NOMO-1 treated with dmso at 0.1 percent for 144 hours (cell line): Measurements from ENCODE around the gene HIGD2A.

Experiments
- DNase-seq: peaks from one replicate; lab custom pipeline; 2025; ENCODE audit not compliant: unreplicated experiment; lab: John Stamatoyannopoulos, UW

The HIGD2A gene

DNA sequence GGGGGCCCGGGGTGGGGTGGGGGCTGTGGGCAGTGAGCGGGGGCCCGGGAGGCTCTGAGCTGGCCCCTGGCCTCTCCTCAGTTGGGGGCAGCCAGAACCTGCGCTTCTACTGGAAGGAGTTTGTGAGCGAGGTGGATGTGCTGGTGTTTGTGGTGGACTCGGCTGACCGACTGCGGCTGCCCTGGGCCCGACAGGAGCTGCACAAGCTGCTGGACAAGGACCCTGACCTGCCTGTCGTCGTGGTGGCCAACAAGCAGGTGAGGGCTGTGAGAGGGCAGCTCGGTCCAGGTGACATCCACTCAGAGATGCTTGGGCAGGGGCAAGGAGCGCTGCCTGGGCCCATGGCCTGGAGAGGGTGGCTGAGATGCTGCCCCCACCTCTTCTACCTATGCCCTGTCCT is 19.8 kb upstream of the HIGD2A start:
- DNase-seq = no peak

GRCh38 chr5:176369934-176370711 is 18.4 kb upstream of the HIGD2A start:
- no peak for DNase-seq

DNA sequence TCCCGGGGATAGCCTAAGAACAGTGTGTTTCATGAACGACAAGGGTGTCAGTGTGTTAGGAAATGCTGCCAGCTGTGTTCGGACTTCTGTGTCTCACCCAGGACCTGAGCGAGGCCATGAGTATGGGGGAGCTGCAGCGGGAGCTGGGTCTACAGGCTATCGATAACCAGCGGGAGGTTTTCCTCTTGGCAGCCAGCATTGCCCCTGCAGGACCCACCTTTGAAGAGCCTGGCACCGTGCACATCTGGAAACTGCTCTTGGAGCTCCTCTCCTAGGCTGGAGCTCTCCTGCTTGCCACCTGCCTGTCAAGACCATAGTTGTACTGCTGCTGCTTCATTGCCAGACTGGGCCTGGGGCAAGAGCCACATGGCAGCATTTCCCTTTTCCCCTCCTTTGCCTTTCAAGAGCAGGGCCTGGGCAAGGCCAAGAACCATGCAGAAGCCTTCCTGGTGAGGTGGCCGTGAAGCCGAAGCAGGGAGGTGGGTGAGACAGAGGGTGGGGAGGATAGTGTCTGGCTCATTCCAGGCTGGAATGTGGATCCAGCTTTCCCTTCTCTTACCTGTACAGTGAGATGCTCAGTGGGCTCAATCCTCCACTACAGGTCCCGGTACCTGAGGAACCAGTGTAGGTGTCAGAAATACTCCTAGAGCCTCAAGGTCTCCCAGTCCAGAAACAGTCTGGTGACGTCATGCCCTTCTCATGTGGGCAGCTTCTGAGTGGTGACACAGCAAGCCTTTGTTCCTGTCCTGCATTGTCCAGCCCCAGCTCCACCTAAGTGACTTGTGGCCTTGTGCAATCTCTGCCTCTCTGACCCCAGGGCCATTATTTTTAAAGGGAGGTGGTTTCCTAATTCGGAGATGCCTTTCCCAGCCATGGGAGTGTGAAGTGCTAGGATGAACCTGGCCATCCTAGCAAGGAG is 16.7 kb upstream of the HIGD2A start:
- DNase-seq = no peak

- DNase-seq = no peak
These were observed 15.3 kb upstream of the HIGD2A start for GRCh38 chr5:176373100-176373818.

GRCh38 chr5:176379881-176380280 is 8.7 kb upstream of the HIGD2A start:
- DNase-seq = no peak

DNA sequence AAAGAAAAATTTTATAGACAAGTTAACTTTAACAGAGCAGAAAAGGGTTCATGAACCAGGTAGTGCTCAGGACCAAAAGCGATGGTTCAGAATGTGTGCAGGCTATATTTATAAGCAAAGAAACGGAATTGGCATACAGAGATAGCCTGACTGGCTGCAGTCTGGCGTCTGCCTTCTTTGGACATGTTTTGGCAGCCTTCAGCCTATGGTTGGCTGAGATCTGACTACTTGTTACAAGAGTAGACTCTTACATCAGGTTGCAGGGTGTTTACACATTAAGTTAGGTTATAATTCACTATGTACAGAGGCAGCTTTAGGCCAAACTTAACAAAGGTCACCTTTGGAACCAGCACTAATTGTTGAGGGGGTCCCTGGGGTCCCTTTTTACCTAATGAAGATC is 7.1 kb upstream of the HIGD2A start:
- no peak for DNase-seq

GRCh38 chr5:176381979-176382378 is 6.6 kb upstream of the HIGD2A start:
- no peak for DNase-seq

- DNase-seq = no peak
These were observed 5.8 kb upstream of the HIGD2A start for GRCh38 chr5:176382721-176383120.

- no peak for DNase-seq
These were observed 5.2 kb upstream of the HIGD2A start for GRCh38 chr5:176383248-176383905.

GRCh38 chr5:176383961-176384360 is 4.6 kb upstream of the HIGD2A start:
- DNase-seq = no peak

GRCh38 chr5:176384366-176384930 is 4.1 kb upstream of the HIGD2A start:
- no peak for DNase-seq

DNA sequence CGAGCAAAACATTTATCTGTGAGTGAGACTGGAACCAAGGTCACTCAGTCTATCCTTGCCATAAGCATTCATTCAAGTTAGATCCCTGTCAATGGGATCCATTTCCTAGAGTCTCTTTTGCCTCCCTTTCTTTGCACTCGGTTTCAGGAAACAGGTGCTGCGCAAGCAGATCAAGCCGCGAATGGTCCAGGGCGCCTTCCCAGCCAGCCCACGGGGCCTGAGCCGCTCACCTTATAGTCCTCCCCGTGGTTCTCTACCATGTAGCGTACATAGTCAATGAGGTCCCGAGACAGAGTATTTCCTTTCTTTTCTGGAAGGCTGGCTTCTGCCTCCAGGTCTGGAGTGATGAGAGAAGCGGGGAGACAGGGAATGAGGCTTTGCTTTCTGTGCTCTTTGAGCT is 3.6 kb upstream of the HIGD2A start:
- no peak for DNase-seq

- DNase-seq = no peak
These were observed 2.1 kb upstream of the HIGD2A start for GRCh38 chr5:176386491-176386890.

GRCh38 chr5:176387384-176387925 is 1.1 kb upstream of the HIGD2A start:
- no peak for DNase-seq

GRCh38 chr5:176388003-176388443 is 528 bp upstream of the HIGD2A start:
- no peak for DNase-seq

DNA sequence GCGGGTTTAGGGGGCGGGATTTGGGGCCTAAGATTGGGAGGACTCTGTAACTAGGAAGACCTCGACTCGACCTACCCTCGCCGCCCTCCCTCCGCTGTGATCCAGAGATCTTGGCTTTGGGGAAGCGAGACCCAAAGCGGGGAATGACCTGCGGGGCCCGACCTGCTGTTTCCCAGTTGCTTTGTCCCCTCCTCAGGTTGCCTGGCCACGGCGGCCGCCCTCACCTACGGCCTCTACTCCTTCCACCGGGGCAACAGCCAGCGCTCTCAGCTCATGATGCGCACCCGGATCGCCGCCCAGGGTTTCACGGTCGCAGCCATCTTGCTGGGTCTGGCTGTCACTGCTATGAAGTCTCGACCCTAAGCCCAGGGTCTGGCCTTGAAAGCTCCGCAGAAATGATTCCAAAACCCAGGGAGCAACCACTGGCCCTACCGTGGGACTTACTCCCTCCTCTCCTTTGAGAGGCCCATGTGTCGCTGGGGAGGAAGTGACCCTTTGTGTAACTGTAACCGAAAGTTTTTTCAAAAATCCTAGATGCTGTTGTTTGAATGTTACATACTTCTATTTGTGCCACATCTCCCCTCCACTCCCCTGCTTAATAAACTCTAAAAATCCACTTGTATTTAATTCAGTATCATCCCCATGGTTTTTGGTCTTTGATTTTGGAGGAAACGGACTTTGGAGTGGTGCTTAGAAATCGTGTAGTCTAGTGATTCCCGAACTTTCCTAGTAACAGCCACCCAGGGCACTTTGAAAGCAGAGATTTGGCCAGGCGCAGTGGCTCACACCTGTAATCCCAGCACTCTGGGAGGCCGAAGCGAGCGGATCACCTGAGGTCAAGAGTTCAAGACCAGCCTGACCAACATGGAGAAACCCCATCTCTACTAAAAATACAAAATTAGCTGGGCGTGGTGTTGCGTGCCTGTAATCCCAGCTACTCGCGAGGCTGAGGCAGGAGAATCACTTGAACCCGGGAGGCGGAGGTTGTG is 878 bp downstream of the HIGD2A start:
- no peak for DNase-seq

- no peak for DNase-seq
These were observed 2.9 kb downstream of the HIGD2A start for GRCh38 chr5:176391479-176391878.

DNA sequence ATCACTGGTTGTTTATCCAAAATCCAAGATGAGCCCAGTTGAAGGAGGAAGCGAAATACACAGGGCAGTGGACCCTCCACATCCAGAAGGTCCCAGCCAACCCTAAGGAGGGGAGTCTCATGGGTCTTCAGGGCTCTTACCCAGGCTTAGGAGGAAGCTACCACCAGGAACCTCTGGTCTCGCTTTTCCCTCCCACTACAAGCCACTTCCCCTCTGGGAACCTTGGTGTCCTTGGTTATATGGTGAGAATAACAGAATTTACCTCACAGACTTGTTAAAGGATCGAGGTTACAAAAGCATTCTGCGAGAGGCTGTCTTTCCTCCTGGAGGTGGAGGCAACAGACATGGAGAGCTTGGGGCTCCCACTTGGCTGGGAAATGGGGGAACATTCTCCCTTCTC is 3.4 kb downstream of the HIGD2A start:
- DNase-seq = no peak

DNA sequence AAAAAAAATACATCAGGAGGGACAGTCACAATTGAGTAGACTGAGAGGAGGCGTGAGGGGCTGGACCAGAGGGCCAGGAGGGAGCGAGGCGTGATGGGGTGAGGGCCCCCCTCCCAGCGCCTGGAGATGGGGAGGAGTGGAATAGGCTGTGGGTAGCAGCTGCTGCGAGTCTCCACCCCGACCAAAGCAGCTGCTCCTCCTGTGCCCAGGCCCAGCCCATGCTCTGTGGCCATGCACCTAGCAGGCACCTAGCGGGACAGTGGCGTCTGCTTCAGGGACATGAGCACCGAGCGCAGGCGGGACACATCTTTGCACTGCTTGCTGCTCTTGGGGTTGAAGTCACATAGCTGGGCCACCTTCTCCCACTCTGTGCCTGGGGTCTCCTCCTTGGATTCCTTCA is 4.0 kb downstream of the HIGD2A start:
- DNase-seq = no peak
